Esophagus (tissue), 2 donors: ENCODE results near the gene NFKBIE. TPM values are rescaled to one million over a fixed set of nuclear protein-coding genes. Genes with fewer than 3 reads are reported as not detected.

Source experiments
- H3K27ac ChIP-seq, 2 donors: one replicate each; pipeline ENCODE4 v1.5.1; 2013; ENCODE audit warnings: low read depth in 2 of 2, mild to moderate bottlenecking in 2 of 2, inconsistent platforms in 1 of 2, low read length in 1 of 2, moderate library complexity in 1 of 2
- H3K27me3 ChIP-seq, 2 donors: one replicate each; pipeline ENCODE4 v1.6.1; 2013; ENCODE audit warnings: low read length in 2 of 2, control low read depth in 1 of 2, mild to moderate bottlenecking in 1 of 2; ENCODE audit not compliant: insufficient read depth in 2 of 2, control insufficient read depth in 1 of 2
- H3K36me3 ChIP-seq, 2 donors: one replicate each; pipeline ENCODE4 v1.6.1; 2013; ENCODE audit warnings: low read length in 1 of 2; ENCODE audit not compliant: control insufficient read depth in 2 of 2, insufficient read depth in 2 of 2
- H3K4me1 ChIP-seq, 2 donors: one replicate each; pipeline ENCODE4 v1.6.1; 2013; ENCODE audit warnings: low read length in 1 of 2; ENCODE audit not compliant: control insufficient read depth in 2 of 2, insufficient read depth in 2 of 2
- H3K4me3 ChIP-seq, 2 donors: one replicate each; pipeline ENCODE4 v1.5.1; 2013; ENCODE audit warnings: low read length in 2 of 2, mild to moderate bottlenecking in 2 of 2, low read depth in 1 of 2, moderate library complexity in 1 of 2
- H3K9me3 ChIP-seq, 2 donors: one replicate each; pipeline ENCODE4 v1.6.1; 2013; ENCODE audit warnings: mild to moderate bottlenecking in 2 of 2, low read depth in 1 of 2, low read length in 1 of 2, moderate library complexity in 1 of 2; ENCODE audit not compliant: control insufficient read depth in 2 of 2, insufficient read depth in 1 of 2
- WGBS, 2 donors: extraction: QIAGEN DNeasy Blood & Tissue Kit; methylation state at CpG; one replicate each; pipeline ENCODE4 v1.1.7; 2013; 5-methylcytosine and 5-hydroxymethylcytosine counted together
- polyA plus RNA-seq, 2 donors: library from polyadenylated mRNA; stranded (reverse); fragments of 200-250 nt; gene quantifications; one replicate each; pipeline ENCODE4 v1.2.3, GENCODE V29; 2013
- donor health status: healthy with polysubstance abuse.
- donor health status: Bipolar disorder and iron deficiency.

Gene NFKBIE
- polyA plus RNA-seq, 2 donors, result 3.8 to 8.1 TPM

GRCh38 chr6:44260451-44261297 is 4.7 kb downstream of the NFKBIE start:
- Histone ChIP-seq H3K27ac (no peak overlapping the region), H3K27me3 (no peaks in the 10 kb centered on the region), H3K36me3 (peaks cover 0 to 12% of the 10 kb centered on the region in 2 donors), H3K4me3 (no peak overlapping the region), H3K4me1 (peaks cover 7 to 28% of the 10 kb centered on the region in 2 donors), H3K9me3 (no peaks in the 10 kb centered on the region)
- WGBS, 2 donors, result 90 to 94% methylated on average over 6 of the region's 6 CpGs

GRCh38 chr6:44260011-44260410 is 5.3 kb downstream of the NFKBIE start:
- no peaks in the 10 kb centered on the region for H3K27me3 ChIP-seq
- no peak overlapping the region for H3K27ac ChIP-seq
- no peaks in the 10 kb centered on the region for H3K9me3 ChIP-seq
- 91 to 95% methylated on average over 8 of the region's 8 CpGs for WGBS, 2 donors
- peaks cover 7 to 28% of the 10 kb centered on the region in 2 donors for H3K4me1 ChIP-seq
- peaks cover 0 to 15% of the 10 kb centered on the region in 2 donors for H3K36me3 ChIP-seq
- H3K4me3 ChIP-seq, result no peak overlapping the region

DNA sequence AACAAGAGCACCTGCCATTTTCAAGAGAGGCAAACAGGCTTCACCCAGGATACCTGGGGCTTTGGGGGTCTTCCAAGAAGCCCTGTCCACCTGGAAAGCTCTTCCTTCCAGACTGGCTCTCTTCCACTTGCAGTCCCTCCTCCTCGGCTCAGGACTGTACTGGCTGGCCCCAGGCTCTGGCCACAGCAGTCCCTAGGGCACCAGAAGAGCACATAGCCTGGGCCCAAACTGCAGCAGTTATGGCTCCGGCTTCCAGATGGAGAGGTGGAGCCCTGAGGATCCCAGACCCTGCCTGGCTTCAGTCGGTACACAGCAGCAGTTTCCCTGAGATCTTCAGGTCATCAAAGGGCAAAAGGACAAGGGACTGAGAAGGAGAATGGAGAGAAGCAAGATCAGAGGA is 6.4 kb downstream of the NFKBIE start:
- no peak overlapping the region for H3K27ac ChIP-seq
- H3K36me3 ChIP-seq, result peaks cover 0 to 25% of the 10 kb centered on the region in 2 donors
- 91 to 92% methylated on average over 3 of the region's 3 CpGs for WGBS, 2 donors
- H3K9me3 ChIP-seq, result no peaks in the 10 kb centered on the region
- H3K4me1 ChIP-seq, result peaks cover 7 to 23% of the 10 kb centered on the region in 2 donors
- H3K4me3 ChIP-seq, result no peak overlapping the region
- H3K27me3 ChIP-seq, result no peaks in the 10 kb centered on the region

GRCh38 chr6:44258325-44258863 is 7.0 kb downstream of the NFKBIE start:
- Histone ChIP-seq H3K27me3 (no peaks in the 10 kb centered on the region), H3K36me3 (peaks cover 0 to 26% of the 10 kb centered on the region in 2 donors), H3K9me3 (no peaks in the 10 kb centered on the region), H3K27ac (no peak overlapping the region), H3K4me1 (peaks cover 4 to 18% of the 10 kb centered on the region in 2 donors), H3K4me3 (no peak overlapping the region)
- WGBS, 2 donors, result 84 to 89% methylated on average over 9 of the region's 9 CpGs

- peaks cover 0 to 31% of the 10 kb centered on the region in 2 donors for H3K36me3 ChIP-seq
- peak overlapping the region; percentile 56 to 85 for H3K4me3 ChIP-seq
- H3K4me1 ChIP-seq, result peaks cover 0 to 12% of the 10 kb centered on the region in 2 donors
- no peaks in the 10 kb centered on the region for H3K27me3 ChIP-seq
- 25 to 27% methylated on average over 15 of the region's 15 CpGs for WGBS, 2 donors
- no peaks in the 10 kb centered on the region for H3K9me3 ChIP-seq
- H3K27ac ChIP-seq, result peak overlapping the region; percentile 74 to 90
Observed at GRCh38 chr6:44257753-44258324, 7.5 kb downstream of the NFKBIE start.

DNA sequence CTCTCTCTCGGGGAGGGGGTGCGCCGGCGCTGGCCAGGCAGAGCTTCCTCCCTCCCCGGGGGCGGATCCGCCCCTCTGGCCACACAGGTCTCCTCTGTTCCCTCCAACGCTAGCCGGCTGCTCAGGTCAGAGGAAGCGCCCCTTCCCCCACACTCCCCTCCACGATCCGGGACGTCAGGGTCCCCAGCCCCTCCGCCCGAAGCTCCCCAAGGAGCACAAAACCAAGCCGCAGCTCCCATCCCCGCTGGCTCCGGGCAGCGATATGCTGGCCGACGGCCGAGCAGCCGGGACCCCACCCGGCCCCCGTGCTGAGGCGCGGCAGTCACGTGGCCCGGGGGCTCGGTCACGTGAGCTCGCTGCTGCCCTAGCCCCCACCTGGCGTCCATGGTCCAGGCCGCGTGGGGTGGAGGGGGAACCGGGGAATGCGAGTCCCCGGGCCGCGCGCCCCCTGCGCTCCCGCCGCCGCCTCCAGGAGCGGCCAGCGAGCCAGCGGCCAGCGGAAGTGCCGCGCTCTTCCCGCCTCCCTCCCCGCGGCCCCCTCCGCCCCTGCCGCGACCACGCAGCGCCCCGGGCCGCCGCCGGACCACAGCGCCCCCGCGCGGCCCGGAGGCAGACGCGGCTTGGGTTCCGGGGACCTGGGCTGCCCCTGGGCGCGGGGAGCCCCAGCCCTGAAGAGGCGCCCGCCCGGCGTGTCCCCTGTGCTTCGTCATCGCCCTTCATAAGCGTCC is 8.2 kb downstream of the NFKBIE start, which contains the start of gene SLC35B2:
TSS of gene SLC35B2 (minus strand) at position 504 of the 728 bp plus-strand sequence. CDS start at position 386, 118 bp downstream.
- Histone ChIP-seq H3K27me3 (no peaks in the 10 kb centered on the region), H3K4me3 (peak within 1 kb of the TSS; percentile 56 to 85), H3K36me3 (peaks cover 0 to 31% of the 10 kb centered on the region in 2 donors), H3K9me3 (no peaks in the 10 kb centered on the region), H3K4me1 (peaks cover 0 to 6% of the 10 kb centered on the region in 2 donors), H3K27ac (peak within 1 kb of the TSS; percentile 74 to 90)
- 1% methylated on average over 49 to 80 of the region's 80 CpGs for WGBS, 2 donors

GRCh38 chr6:44256775-44257024 is 8.7 kb downstream of the NFKBIE start:
- H3K36me3 ChIP-seq, result peaks cover 4 to 35% of the 10 kb centered on the region in 2 donors
- WGBS, 2 donors, result 0 to 1% methylated on average over 11 to 12 of the region's 12 CpGs
- H3K27ac ChIP-seq, result peak overlapping the region; percentile 74 to 90
- peak overlapping the region; percentile 56 to 85 for H3K4me3 ChIP-seq
- H3K4me1 ChIP-seq, result peaks cover 0 to 6% of the 10 kb centered on the region in 2 donors
- H3K9me3 ChIP-seq, result no peaks in the 10 kb centered on the region
- H3K27me3 ChIP-seq, result no peaks in the 10 kb centered on the region

GRCh38 chr6:44255871-44256774 is 9.2 kb downstream of the NFKBIE start:
- Histone ChIP-seq H3K27me3 (no peaks in the 10 kb centered on the region), H3K4me1 (peaks cover 0 to 6% of the 10 kb centered on the region in 2 donors), H3K4me3 (peak overlapping the region; percentile 56 to 85), H3K36me3 (peaks cover 6 to 35% of the 10 kb centered on the region in 2 donors), H3K9me3 (no peaks in the 10 kb centered on the region), H3K27ac (peak overlapping the region; percentile 74 to 90)
- WGBS, 2 donors, result 20 to 21% methylated on average over 15 of the region's 15 CpGs
